ENCODE data around the gene MLPH. TPM values are rescaled to one million over a fixed set of nuclear protein-coding genes. Genes with fewer than 3 reads are reported as not detected.

Gene MLPH
- total and polyA plus RNA-seq, 2 donors (not counting 1 experiment from before 2014, with no cell fraction given): not detected

DNA sequence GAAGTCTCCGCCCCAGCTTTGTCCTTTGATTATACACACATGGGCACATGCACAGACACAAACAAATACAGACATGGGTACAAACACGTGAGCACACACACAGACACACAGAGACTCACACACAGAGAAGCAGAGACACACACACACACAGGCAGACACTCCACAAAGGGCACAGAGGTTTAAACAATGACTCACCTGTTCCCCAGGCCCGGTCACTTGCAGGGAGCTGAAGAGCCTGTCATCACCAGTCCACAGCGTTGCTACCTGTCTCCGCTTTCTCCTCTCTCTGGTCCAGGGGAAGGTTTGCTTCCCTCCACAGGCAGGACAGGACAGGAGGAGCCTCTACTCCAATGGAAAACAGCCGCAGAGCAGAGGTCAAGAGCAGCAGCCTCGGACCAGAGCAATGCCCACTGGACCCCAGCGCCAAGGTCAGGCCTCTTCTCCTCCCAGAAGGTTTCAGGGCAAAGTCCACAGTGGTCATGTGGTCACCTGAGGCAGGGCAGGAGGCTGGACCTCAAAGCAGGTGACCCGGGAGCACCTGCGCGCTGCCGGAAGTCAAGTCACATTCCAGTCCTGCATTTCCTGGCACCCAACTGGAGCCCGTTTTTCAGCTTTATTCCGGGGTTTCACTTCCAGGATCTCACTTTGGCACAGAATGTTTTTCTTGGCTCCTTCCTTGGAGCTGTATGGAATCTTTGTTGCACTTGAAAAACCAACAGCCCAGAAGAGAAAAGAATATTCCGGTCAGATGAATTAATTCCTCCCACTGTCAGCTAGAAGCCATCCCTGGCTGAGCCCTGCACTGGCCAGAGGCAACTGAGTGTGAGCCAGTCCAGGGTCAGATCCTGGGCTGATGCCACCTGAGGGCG, 103.5 kb downstream of the MLPH start, which contains the start of gene RAB17:
Gene RAB17, minus strand, starts transcription at position 463 of the 869 bp plus-strand sequence. CDS start 4,580 bp downstream, outside the sequence.
- intact Hi-C loops (cut with micrococcal nuclease): no loop called here
- Histone ChIP-seq H3K36me3 (replicated peaks in 1 of 2; ENCODE audit: control extremely low read depth in 1 of 2, control insufficient read depth in 1 of 2, extremely low read depth in 1 of 2, insufficient read depth in 2 of 2, low read length in 1 of 2) (no peaks in the 10 kb centered on the region), H3K4me1 (ENCODE audit: control insufficient read depth in 2 of 2, insufficient read depth in 2 of 2, low read length in 2 of 2) (peaks cover 9 to 10% of the 10 kb centered on the region in 2 donors), H3K27me3 (replicated peaks in 1 of 4; ENCODE audit: control extremely low read depth in 1 of 4, control insufficient read depth in 3 of 4, insufficient read depth in 4 of 4, low read length in 3 of 4) (peaks cover 0 to 4% (median 0%) of the 10 kb centered on the region in 4 experiments), H3K9ac (ENCODE audit: low read length) (no peak within 1 kb of the TSS), H3K27ac (ENCODE audit: low read length in 2 of 2) (no peak within 1 kb of the TSS), H3K4me2 (replicated peaks; ENCODE audit: low read depth, low read length, poor library complexity, severe bottlenecking) (peak within 1 kb of the TSS; percentile 20), H4K20me1 (ENCODE audit: control insufficient read depth, insufficient read depth, low read length, poor library complexity, severe bottlenecking) (no peaks in the 10 kb centered on the region), H3K79me2 (ENCODE audit: control insufficient read depth, insufficient read depth, low read length) (no peaks in the 10 kb centered on the region), H2AFZ (ENCODE audit: insufficient read depth, low read depth, low read length, poor library complexity, severe bottlenecking) (peak within 1 kb of the TSS; percentile 32), H3K9me3 (ENCODE audit: control extremely low read depth in 1 of 3, control insufficient read depth in 2 of 3, insufficient read depth in 1 of 3, low read length in 2 of 3) (peaks cover 0 to 4% (median 0%) of the 10 kb centered on the region in 3 donors), H3K4me3 (ENCODE audit: control extremely low read depth in 1 of 5, extremely low read depth in 1 of 5, insufficient read depth in 1 of 5, low read depth in 2 of 5, low read length in 4 of 5) (no peak within 1 kb of the TSS)
- Mint-ChIP-seq H3K4me1 (peaks cover 16% of the 10 kb centered on the region), H3K4me3 (no peak within 1 kb of the TSS), H3K27ac (no peak within 1 kb of the TSS), H3K27me3 (peaks cover 10% of the 10 kb centered on the region), H3K9me3 (ENCODE audit: insufficient read depth) (no peaks in the 10 kb centered on the region)
- TF ChIP-seq, protein P1, sequence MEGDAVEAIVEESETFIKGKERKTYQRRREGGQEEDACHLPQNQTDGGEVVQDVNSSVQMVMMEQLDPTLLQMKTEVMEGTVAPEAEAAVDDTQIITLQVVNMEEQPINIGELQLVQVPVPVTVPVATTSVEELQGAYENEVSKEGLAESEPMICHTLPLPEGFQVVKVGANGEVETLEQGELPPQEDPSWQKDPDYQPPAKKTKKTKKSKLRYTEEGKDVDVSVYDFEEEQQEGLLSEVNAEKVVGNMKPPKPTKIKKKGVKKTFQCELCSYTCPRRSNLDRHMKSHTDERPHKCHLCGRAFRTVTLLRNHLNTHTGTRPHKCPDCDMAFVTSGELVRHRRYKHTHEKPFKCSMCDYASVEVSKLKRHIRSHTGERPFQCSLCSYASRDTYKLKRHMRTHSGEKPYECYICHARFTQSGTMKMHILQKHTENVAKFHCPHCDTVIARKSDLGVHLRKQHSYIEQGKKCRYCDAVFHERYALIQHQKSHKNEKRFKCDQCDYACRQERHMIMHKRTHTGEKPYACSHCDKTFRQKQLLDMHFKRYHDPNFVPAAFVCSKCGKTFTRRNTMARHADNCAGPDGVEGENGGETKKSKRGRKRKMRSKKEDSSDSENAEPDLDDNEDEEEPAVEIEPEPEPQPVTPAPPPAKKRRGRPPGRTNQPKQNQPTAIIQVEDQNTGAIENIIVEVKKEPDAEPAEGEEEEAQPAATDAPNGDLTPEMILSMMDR (IDR thresholded peaks at IDR 0.05): no peak
- no peak for TF ChIP-seq EZH2 (IDR thresholded peaks at IDR 0.05; ENCODE audit: borderline replicate concordance, insufficient read depth, low read depth, low read length, poor library complexity, severe bottlenecking)
- ChIA-PET POLR2A (no interaction called here), CTCF (interaction anchor here (0.9 to 1.4 kb wide), 2 partner anchors 15 to 77 kb away, joined by 3 to 4 read pairs; no protein-coding TSS in a partner anchor)
- DNase-seq (no peak), ATAC-seq (ENCODE audit: low read depth) (no peak)
- WGBS (ENCODE audit: insufficient coverage): 90% methylated on average over 16 of the region's 16 CpGs

Data from B cell (primary cell).